Amygdala (tissue), 56 donors: ENCODE data around the gene PRSS33.
A peak's percentile ranks its signal among the peaks of the same experiment; 100 is the strongest.

Source experiments
- DNase-seq, 56 donors: peaks; one replicate each; lab custom pipeline; 2025; lab: John Stamatoyannopoulos, UW

Gene PRSS33

DNA sequence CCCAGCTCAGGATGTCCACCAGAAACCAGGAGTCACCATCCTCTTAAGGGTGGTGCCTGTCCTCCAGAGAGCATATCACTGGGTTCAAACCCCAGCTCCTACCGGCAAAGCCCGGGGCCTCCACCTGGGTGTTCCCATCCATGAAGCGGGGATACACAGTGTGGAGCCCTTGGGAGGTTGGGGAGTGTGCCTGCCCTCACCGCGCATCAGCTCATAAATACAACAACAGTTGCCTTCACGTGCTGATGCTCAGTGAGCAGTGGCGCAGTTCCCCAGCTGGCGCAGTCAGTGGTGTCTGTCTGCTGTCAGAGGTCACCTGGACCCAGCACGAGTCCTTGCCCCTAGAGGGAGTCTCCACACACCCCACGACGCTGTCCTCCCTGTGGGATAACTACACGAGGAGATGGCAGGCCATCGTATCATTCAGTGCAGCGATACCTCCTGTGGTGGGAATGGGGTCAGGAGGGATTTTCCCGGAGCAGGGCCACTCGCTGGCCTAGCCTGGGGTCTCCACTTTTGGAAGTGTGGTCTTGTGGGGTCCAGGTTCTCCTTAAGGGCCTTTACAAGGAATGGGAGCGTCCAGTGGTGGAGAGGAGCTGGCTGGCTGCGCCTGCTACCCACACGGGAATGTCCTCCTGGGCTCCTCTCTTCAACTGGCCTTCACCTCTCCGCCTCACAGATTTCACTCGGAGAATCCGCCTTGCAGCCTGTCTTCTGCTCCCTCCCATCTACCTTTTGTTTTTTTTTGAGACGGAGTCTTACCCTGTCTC lies 8.0 kb downstream of the PRSS33 start:
- no peak for DNase-seq

DNA sequence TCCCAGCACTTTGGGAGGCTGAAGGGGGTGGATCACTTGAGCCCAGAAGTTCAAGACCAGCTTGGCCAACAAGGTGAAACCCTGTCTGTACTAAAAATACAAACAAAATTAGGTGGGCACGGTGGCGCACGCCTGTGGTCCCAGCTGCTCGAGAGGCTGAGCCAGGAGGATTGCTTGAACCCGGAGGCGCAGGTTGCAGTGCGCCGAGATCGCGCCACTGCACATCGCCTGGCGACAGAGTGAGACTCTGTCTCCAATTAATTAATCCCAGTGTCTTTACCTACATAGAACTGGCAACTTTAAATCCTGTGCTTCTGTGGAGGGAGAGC lies 8.8 kb downstream of the PRSS33 start:
- DNase-seq, result no peak

DNA sequence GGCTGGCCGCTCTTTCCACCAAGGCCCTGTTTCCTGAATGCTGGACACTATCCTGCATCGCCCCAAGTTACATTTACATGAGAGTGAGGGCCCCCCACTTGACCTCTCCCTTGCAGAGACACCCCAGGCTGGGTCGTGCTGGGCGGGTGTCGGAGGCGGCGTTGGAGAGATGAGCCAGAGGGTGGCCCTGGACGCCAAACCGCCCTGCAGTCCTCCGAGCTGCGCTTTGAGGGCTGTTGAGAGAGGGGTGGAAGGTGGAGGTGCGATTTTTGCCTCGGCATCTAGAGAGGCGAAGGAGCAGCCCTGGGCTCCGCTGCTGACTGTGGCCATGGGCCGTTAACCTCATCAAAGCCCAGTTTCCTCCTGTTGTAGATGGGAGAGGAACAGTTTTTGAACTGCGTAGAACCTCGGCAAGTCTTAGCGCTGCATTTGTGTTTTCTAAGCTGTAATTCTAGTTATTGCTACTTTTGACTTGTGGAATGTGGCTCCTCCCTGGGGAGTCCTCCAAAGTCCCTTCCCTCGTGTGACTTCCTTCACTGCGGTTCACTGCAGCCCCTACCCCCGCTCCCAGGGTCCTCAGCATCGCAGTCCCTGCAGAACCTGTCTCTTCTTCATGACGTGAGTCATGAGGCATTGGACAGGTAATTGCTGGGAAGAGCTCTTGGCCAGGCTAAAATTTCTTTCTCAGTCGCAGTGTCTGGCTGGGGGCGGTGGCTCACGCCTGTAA lies 9.3 kb downstream of the PRSS33 start:
- DNase-seq, result peak in 8 of 56 donors; percentile 28 to 68 (median 52)

DNA sequence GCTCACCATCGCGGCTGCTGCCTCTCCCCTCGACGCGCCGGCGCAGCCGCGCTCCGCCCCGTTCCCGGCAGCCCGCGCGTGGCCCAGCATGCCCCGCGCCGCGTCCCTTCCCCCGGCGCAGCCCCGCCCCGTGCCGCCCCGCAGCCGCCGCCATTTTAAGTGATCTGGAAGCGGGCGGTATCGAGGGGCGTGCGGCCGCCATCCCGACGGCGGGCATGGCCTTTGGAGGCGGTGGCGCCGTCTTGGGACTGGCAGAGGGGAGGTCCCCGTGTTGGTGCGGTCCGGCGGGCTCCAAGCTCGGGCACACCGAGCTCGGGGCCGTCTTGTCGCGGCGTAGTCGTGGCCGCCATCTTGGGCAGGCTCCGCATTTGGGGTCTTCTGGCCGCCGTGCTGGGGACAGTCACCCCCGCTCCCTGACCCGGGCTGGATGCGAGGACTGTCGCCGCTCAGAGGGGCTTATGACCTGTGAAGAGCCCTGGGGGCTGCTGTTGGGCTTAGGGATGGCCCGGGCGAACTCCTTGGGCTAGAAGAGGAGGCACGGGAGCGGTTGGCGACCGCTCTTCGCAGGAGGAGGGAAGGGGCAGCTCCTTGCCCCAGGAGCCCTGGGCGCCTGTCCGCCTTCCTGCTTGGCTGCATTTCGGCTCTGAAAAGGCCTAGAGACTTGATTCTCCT lies 10.0 kb downstream of the PRSS33 start, which contains the start of gene ELOB:
TSS of gene ELOB (minus strand) at position 50 of the 672 bp plus-strand sequence. CDS start at position 9, 41 bp downstream.
- peak in 54 of 56 donors; percentile 17 to 92 (median 78) for DNase-seq

DNA sequence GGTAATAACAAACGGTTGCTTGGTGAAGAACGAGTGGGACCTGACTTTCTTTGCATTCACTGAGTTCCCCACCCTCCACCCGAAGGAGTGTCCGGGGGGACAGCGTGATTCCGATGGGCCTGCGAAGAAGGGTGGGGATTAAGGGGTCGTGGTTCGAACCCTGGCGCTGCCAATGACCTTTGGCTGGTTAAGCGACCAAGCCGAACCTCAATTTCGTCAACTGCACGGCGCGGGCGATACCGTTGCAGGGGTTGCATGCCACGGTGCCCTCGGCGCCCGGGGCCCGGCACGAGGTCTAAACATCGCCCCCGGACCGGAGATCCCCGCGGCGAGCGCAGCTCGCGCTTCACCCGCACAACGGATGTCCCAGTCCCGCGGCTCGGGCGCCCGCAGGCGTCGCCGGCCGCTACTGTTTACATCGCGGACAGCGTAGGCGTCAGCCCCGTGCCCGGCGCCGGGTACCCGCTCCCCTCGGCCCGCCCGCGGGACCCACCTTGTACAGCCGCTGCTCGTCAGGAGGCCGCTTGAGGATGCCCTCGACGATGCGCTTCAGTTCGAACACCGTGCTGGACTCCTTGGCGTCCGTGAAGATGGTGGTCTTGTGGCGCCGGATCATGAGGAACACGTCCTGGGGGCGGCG lies 10.7 kb downstream of the PRSS33 start:
- peak in 10 of 56 donors; percentile 28 to 71 (median 55) for DNase-seq

DNA sequence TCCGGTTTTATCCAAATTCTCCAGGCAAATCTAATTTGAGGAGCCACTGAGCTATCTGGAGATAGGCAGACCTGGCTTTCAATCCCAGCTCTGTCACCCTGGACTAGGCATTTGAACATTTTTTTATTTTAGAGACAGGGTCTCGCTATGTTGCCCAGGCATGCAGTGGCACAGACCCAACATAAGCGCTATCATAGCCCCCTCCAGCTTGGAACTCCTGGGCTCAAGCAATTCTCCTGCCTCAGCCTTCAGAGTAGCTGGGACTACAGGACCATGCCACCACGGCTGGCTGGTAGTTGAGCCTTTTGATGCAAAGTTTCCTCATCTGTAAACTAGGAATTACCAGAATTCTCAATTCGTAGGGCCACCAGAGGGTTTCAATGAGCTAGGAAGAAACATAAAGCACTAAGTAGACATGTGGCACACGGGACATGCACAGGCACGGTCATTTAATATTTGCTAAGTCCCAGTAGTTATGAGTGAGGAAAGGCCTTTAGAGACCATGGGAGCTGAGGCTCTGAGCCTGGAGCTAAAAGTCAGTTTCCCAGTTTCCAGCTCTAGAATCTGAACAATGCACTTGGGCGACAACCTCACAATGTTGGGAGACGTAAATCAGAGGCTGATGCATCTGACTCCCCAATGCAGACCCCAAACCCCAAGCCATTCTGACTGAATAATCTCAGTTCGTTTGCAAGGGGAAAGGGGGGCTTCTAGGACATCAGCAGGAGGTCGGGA lies 11.4 kb downstream of the PRSS33 start:
- DNase-seq, result no peak

DNA sequence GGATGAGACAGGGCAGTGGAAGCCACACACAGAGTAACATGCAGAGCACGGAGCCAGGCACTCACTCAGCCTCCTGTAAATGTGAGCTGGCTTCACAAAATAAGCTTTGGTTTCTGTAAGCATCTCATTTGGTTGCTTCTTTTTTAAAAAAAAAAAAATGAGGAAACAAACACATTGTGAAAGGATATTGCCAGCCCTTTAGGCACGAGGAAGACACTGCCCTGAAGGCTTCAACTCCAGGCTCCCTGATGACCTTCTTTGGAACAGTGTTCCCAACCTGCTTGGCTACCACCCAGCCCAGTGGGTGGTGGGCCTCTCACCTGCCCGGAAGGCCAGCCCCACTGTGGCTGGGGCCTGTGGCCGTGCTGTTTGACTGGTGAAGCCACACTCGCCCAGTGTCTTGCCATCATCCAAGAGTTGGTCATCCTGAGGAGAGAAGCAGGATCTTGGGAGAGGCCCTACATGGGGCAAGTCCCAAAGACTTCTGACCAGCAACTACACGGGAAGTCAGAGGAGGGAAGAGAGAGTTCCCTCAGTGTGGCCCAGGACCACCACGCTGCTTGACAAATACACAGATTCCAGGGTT lies 12.1 kb downstream of the PRSS33 start:
- DNase-seq, result no peak

DNA sequence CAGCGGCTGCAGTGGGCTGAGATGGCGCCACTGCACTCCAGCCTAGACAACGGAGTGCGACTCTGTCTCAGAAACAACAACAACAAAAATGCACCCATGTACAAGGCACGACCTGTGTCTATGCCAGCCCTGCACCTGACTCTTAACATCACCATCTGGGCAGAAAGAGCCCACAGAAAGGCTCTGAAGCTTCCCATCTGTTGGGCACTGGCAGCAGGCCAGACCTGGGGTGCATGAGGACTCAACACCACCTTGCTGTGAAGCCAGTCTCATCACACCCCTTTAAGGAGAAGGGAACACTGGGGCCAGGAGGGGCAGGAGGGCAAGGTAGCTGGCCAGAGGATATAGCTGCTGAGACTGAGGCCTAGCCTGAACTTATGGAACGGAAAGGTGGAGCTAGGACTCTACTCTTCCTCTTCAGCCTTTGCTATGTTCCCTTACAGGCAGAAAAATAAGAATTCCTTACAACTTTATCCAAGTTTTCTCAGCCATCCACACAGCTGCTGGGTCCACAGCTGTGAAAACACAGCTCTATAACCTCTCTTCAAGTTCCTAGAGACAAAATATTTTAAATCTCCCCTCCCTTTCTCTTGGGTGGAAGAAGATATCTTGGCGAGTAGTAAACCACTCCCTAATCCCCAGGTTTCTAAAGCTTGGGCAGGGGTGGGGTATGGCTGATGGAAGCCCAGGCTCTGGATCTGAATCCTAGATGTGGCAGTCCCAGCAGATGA lies 13.0 kb downstream of the PRSS33 start:
- DNase-seq, result no peak

DNA sequence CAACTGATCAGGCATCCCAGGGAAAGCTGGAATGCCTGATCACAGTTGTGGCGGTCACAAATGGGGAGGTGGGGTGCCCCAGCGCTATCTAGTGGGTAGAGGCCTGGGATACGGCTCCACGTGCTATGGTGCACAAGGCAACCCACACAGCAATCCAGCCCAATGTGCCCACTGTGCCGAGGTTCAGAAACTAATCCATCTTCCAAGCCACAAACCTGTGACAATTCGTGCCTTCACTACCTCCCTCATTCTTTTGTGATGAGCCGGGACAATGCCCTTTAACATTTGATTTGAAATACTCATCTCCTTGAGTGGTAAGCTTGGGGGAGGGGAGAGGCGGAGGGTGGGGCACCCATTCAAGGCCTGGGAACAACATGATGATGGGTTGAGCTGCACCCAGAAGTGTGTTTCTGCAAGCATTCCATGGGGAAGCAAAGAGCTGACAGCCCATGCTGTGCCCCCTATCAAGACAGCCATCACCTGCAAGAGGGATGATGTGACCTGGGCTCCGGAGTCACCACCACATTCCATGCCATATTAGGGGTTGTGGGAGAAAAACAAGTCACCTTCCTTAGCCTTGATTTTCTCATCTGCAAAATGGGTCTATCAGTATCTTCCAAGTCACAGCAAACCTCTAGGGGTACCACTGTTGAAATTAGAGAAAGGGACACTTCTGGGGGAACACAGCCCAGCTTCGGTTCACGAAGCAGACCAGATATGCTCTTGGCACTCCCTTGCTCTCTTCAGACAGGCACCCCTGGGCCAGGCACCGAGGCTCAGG lies 14.0 kb downstream of the PRSS33 start:
- no peak for DNase-seq

DNA sequence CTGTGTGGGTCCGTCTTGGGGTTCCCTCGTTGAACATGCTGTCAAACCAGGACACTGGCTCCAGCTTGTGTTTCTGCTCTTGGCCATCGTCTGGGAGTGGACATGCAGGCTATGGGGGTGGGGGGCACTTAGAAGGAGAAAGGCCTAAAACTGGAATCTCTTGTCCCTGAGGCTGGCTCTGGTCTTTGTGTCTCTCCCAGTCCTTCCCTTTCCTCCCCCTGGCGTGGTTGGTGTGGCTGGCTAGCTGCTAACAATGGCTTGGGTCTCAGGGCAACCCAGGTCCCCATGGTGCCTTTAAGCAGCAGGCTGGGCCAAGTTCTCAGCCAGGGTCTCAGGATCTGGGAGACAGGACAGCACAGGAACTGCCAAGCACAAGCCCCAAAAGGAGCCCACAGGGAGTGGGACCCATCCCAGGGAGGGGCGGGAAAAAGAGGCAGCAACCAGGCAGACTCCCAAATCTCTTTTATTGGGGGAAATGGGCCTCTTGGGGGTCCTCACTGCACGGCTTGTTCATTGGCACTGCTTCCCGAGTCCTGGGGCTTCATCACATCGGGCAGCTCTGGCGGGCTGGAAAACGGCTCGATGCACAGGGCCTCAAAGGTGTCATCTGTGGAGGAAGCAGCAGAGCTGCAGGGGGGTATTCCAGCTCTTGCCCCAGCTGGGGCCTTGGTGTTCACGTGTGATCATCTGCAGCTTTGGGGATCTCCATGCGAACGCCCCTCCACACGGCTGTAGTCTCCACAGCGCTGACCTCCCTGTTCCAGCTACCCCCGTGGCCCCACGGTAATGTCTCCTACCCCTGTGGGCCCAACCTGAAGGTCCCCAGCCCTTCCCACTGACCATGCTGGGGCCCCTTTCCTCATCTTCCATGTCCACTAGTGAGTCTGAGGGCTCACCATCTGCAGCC lies 15.6 kb downstream of the PRSS33 start:
- DNase-seq, result no peak

DNA sequence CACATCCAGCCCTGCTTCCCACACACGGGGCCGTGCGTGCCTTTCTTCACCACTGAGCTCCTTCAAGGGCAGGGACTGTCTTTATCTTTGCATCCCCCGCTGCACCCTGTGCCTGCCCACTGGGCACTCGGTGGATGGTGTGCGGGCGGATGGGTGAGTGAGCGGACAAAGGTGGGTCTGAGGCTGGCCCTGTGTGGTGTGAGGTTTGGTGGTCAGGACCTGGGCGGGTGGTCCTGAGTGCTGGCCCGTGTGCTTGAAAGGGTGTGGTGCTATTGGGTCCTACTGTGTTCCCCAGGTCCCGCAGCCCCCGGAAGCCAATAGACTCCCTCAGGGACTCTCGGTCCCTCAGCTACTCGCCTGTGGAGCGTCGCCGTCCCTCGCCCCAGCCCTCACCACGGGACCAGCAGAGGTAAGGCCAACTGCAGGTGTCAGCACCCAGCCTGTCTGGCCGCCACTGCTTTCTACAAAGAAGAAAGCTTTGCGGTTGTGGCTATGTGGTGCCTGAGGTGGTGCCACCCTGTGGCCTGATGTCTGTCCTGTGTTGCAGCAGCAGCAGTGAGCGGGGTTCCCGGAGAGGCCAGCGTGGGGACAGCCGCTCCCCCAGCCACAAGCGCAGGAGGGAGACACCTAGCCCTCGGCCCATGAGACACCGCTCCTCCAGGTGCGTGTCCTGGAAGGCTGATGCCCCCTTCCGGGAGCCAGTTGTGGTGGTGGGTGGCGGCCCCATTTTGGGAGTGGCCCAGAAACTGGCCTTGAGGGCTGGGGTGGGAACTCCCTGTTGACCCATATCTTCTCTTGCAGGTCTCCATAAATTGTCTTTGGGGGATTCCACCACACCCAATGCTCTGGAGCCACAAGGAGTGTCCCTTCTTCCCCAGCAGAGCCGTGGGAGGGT lies 17.1 kb downstream of the PRSS33 start:
- DNase-seq, result no peak

DNA sequence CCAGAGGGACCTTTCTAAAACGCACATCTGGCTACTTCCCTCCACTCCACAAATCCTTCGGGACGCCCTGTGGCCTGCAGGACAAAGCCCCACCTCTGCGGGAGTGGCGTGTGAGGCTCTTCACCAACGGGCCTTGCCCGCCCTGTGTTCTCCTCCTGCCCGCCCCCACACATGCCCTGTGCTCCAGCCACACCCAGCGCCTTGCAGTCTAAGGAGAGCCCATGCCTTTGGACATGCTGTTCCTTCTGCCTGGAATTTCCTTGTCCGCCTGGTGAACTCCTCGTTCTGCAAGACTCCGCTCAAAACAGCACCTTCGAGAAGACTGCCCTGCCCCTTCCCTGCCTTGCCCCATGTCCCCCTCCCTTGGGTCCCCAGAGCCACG lies 17.7 kb downstream of the PRSS33 start:
- DNase-seq, result no peak

DNA sequence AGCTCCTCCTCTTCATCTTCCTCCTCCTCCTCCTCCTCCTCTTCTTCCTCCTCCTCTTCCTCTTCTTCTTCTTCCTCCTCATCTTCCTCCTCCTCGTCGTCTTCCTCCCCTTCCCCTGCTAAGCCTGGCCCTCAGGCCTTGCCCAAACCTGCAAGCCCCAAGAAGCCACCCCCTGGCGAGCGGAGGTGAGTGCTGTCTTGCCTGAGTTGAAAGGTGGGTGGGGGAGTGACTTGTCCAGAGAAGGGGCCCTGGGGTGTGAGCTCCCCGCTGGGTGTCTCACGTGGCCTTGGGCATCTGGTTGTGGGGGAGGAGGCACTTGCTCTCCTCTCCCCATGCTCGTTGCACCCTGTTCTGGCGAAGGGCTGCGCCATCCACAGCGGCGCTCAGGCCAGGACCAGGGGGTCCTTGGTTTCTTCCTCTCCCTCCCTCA lies 18.2 kb downstream of the PRSS33 start:
- no peak for DNase-seq

DNA sequence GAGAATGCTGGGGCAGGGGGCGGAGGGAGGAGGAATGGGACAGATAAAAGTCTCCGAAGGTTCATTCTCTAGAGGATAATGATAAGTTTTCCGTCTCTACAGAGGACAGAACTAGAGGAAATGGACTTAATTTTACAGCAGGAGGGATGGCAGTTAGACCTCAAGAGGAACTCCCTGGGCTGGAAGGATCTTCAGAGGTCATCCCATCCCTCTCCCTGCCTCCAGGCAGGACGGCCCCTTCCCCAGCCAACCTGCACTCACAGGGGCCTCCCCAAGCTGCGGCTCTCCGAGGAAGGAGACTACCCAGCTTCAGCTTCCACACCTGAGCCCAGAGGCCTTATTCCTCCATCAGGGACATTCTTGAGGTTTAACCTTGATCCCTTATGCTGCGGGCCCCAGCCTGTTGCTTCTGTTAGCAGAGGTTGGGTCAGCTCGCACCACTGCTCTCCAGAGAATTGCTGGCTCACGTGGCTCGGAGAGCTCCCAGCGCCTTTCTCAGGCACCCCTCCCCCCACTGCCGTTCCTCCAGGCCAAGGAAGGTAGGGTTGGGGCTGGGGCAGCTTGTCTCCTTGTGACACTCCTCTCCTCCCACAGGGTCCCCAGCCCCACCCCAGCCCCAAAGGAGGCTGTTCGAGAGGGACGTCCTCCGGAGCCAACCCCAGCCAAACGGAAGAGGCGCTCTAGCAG lies 18.8 kb downstream of the PRSS33 start:
- DNase-seq, result no peak

DNA sequence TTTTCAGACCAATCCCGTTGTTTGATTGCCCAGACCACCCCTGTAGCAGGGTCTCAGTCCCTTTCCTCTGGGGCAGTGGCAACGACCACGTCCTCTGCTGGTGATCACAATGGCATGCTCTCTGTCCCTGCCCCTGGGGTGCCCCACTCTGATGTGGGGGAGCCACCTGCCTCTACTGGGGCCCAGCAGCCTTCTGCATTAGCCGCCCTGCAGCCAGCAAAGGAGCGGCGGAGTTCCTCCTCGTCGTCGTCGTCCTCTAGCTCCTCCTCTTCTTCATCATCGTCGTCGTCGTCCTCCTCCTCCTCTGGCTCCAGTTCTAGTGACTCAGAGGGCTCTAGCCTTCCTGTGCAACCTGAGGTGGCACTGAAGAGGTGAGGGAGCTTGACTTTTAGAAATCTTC lies 19.5 kb downstream of the PRSS33 start:
- DNase-seq, result no peak
